OCI-LY3 (cell line): ENCODE data around the gene FOXN1.

ENCODE experiments used
- H2AFZ ChIP-seq: fragments of 200-600, 300-600 bp; shearing (Covaris generic); 2 replicates; pipeline ENCODE4 v1.6.0; 2014; ENCODE audit warnings: antibody characterized with exemption, low read depth, low read length
- H3K27ac ChIP-seq: fragments of 200-600, 300-600 bp; sonication (generic); 2 replicates; pipeline ENCODE4 v1.5.1; 2014; ENCODE audit warnings: mild to moderate bottlenecking, low read length, moderate library complexity, mixed read lengths
- H3K27me3 ChIP-seq: fragments of 200-600, 300-600 bp; sonication (generic); 2 replicates; pipeline ENCODE4 v1.6.1; 2014; ENCODE audit warnings: low read depth, low read length, mixed read lengths
- H3K36me3 ChIP-seq: fragments of 200-600, 300-600 bp; sonication (generic); replicated peaks from 2 replicates; pipeline ENCODE3; 2014; ENCODE audit warnings: low read depth, low read length, mixed read lengths
- H3K4me1 ChIP-seq: fragments of 300-600, 200-600 bp; sonication (generic); 2 replicates; pipeline ENCODE4 v1.6.1; 2014; ENCODE audit warnings: low read length, mixed read lengths
- H3K4me2 ChIP-seq: fragments of 200-600, 300-600 bp; sonication (generic); 2 replicates; pipeline ENCODE4 v1.6.1; 2014; ENCODE audit warnings: low read length, mixed read lengths
- H3K4me3 ChIP-seq: fragments of 300-600, 200-600 bp; sonication (generic); 2 replicates; pipeline ENCODE4 v1.5.1; 2014; ENCODE audit warnings: antibody characterized with exemption, mild to moderate bottlenecking, low read length, moderate library complexity
- H3K79me2 ChIP-seq: fragments of 300-600, 200-600 bp; shearing (Covaris generic); 2 replicates; pipeline ENCODE4 v1.6.1; 2014; ENCODE audit warnings: mild to moderate bottlenecking, low read length, mixed read lengths
- H3K9ac ChIP-seq: fragments of 300-600, 200-600 bp; shearing (Covaris generic); 2 replicates; pipeline ENCODE4 v1.6.0; 2014; ENCODE audit warnings: mild to moderate bottlenecking, low read length, moderate library complexity
- H3K9me3 ChIP-seq: fragments of 200-600, 300-600 bp; shearing (Covaris generic); 2 replicates; pipeline ENCODE4 v1.6.1; 2014; ENCODE audit warnings: low read length, mixed read lengths; ENCODE audit not compliant: insufficient read depth
- H4K20me1 ChIP-seq: fragments of 200-600, 300-600 bp; sonication (generic); 2 replicates; pipeline ENCODE4 v1.6.1; 2016; ENCODE audit warnings: low read length, mixed read lengths; ENCODE audit not compliant: insufficient read depth
- EZH2phosphoT487 ChIP-seq: fragments of 200-600 bp; shearing (Covaris generic); IDR thresholded peaks from 2 replicates; pipeline ENCODE4 v1.6.1; 2018; ENCODE audit warnings: antibody characterized with exemption, mixed run types, low read depth
- TF ChIP-seq, protein P1 (sequence below): fragments of 200-600, 300-600 bp; sonication (generic); IDR thresholded peaks from 2 replicates; pipeline ENCODE4 v1.5.1; 2014; ENCODE audit warnings: antibody characterized with exemption, low read length, low read depth

The FOXN1 gene

DNA sequence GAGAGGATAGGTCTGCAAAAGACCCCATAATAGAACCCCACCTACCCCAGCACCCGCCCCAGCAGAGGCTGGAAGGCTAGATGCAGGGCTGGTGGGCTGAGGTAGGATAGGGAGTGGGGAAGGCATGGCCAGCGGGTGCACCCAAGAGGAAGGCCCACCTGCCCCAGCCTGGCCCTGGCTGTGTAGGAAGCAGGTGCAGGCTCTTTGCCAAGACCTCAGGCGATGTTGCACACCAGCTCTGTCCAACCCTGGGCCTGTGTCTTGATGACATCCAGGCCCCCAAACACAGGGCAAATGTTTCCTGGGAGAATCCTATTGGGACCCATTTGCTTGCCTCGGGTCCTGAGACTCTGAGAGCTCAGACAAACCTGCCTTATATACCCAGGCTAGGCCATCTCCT is 34.1 kb downstream of the FOXN1 start:
- no peak overlapping the region for H3K9ac ChIP-seq
- peaks cover 36% of the 10 kb centered on the region for H3K4me1 ChIP-seq
- no peak overlapping the region for H3K27ac ChIP-seq
- no peaks in the 10 kb centered on the region for H3K79me2 ChIP-seq
- H3K9me3 ChIP-seq, result no peaks in the 10 kb centered on the region
- H3K36me3 ChIP-seq, result peaks cover 3% of the 10 kb centered on the region
- no peak overlapping the region for H3K4me2 ChIP-seq
- no peaks in the 10 kb centered on the region for H4K20me1 ChIP-seq
- H3K4me3 ChIP-seq, result no peak overlapping the region
- no peak overlapping the region for H2AFZ ChIP-seq
- H3K27me3 ChIP-seq, result no peaks in the 10 kb centered on the region
- TF ChIP-seq, protein P1, sequence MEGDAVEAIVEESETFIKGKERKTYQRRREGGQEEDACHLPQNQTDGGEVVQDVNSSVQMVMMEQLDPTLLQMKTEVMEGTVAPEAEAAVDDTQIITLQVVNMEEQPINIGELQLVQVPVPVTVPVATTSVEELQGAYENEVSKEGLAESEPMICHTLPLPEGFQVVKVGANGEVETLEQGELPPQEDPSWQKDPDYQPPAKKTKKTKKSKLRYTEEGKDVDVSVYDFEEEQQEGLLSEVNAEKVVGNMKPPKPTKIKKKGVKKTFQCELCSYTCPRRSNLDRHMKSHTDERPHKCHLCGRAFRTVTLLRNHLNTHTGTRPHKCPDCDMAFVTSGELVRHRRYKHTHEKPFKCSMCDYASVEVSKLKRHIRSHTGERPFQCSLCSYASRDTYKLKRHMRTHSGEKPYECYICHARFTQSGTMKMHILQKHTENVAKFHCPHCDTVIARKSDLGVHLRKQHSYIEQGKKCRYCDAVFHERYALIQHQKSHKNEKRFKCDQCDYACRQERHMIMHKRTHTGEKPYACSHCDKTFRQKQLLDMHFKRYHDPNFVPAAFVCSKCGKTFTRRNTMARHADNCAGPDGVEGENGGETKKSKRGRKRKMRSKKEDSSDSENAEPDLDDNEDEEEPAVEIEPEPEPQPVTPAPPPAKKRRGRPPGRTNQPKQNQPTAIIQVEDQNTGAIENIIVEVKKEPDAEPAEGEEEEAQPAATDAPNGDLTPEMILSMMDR, result no peak
- no peak for TF ChIP-seq EZH2phosphoT487

DNA sequence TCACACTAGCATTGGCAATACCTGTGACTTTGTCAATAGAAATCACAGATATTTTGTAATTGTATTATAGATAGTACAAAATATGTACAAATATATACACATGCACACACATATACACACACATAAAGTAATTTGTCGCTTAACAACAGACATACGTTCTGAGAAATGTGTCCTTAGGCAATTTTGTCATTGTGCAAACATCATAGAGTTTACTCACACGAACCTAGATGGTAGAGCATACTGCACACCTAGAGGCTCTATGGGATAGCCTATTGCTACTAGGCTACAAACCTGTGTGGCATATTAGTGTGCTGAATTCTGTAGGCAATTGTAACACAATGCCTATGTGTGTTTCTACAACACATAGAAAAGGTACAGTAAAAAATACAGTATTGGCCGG is 35.3 kb downstream of the FOXN1 start:
- Histone ChIP-seq H3K27me3 (no peaks in the 10 kb centered on the region), H3K4me1 (peaks cover 36% of the 10 kb centered on the region), H3K9me3 (no peaks in the 10 kb centered on the region), H3K27ac (no peak overlapping the region), H3K4me3 (no peak overlapping the region), H3K9ac (no peak overlapping the region), H3K4me2 (no peak overlapping the region), H2AFZ (no peak overlapping the region), H4K20me1 (no peaks in the 10 kb centered on the region), H3K79me2 (no peaks in the 10 kb centered on the region), H3K36me3 (peaks cover 14% of the 10 kb centered on the region)
- no peak for TF ChIP-seq EZH2phosphoT487
- TF ChIP-seq, protein P1, result no peak

DNA sequence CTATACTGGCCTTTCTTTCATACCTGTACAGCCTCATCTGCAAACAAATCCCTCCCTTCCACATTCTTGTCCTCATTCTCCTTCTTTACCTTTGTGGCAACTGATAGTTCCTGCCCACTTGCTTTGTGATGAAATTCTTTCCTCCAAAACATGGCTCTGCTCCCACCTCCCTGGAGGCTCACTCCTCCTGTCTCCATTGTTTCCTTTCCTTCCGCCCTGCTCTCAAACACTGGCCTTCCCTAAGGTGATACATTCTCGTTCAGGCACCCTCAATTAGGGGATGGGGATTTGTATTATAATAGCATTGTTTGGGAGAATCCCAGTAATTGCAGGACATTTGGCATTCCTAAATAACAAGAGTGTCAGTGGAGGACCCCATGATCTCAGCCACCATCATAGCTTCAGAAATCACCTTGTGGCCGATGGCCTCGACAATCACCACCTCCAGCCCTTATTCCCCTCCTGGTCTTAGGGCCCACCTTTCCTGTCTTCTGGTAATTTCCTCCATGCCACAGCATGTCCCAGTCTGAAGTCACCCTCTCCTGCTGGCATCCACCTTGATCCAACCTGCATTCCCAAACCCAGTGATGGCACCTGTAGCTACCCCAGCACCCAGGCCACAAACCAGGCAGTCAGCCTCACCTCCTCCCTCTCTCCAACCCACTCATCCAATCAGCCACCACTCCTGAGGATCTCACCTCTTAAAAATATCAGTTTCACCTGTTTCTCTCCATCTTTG is 38.4 kb downstream of the FOXN1 start:
- TF ChIP-seq, protein P1, result no peak
- no peak for TF ChIP-seq EZH2phosphoT487
- no peaks in the 10 kb centered on the region for H3K27me3 ChIP-seq
- H3K79me2 ChIP-seq, result peaks cover 27% of the 10 kb centered on the region
- no peak overlapping the region for H3K9ac ChIP-seq
- no peaks in the 10 kb centered on the region for H4K20me1 ChIP-seq
- no peak overlapping the region for H3K4me2 ChIP-seq
- 0 out of 2 replicates have a peak overlapping the region, but pooled peaks have one; percentile 8 for H3K27ac ChIP-seq
- peaks cover 34% of the 10 kb centered on the region for H3K36me3 ChIP-seq
- no peak overlapping the region for H2AFZ ChIP-seq
- peaks cover 46% of the 10 kb centered on the region for H3K4me1 ChIP-seq
- H3K9me3 ChIP-seq, result no peaks in the 10 kb centered on the region
- H3K4me3 ChIP-seq, result no peak overlapping the region

DNA sequence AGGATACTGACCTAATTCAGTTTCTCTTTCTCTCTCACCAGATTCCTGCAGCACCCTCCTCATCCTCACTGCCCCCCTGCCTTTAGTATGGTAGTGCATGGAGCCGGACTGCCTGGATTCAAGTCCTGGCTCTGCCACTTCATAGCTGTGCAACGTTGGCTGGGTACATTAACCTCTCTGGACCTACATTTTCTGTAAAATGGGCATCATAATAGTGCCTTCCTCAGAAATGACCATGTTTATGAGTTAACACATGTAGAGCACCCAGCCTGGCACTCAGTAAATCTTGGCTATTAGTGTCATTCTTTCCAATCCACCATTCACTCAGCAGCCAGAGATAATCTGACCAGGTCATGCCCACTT is 39.0 kb downstream of the FOXN1 start:
- Histone ChIP-seq H2AFZ (no peak overlapping the region), H3K4me2 (no peak overlapping the region), H3K27me3 (no peaks in the 10 kb centered on the region), H4K20me1 (no peaks in the 10 kb centered on the region), H3K79me2 (peaks cover 32% of the 10 kb centered on the region), H3K4me1 (peaks cover 52% of the 10 kb centered on the region), H3K9ac (no peak overlapping the region), H3K27ac (no peak overlapping the region), H3K9me3 (no peaks in the 10 kb centered on the region), H3K36me3 (peaks cover 34% of the 10 kb centered on the region), H3K4me3 (no peak overlapping the region)
- TF ChIP-seq EZH2phosphoT487, result no peak
- TF ChIP-seq, protein P1, result no peak
